Skeletal muscle tissue (tissue), 4 donors: ENCODE data around the gene DPP4. TPM values are rescaled to one million over a fixed set of nuclear protein-coding genes. Genes with fewer than 3 reads are reported as not detected.

Experiments used
- H3K27ac ChIP-seq: one replicate; pipeline ENCODE4 v1.7.0; 2013; ENCODE audit warnings: mild to moderate bottlenecking, low read depth, low read length, inconsistent platforms
- H3K27me3 ChIP-seq, 3 donors: one replicate each; pipeline ENCODE4 v1.7.0; 2013; ENCODE audit warnings: low read length in 3 of 3; ENCODE audit not compliant: control insufficient read depth in 3 of 3, insufficient read depth in 3 of 3
- H3K36me3 ChIP-seq, 3 donors: one replicate each; pipeline ENCODE4 v1.7.0; 2013; ENCODE audit warnings: low read length in 3 of 3; ENCODE audit not compliant: control insufficient read depth in 3 of 3, insufficient read depth in 3 of 3
- H3K4me1 ChIP-seq, 3 donors: one replicate each; pipeline ENCODE4 v1.7.0; 2013; ENCODE audit warnings: low read length in 3 of 3, mild to moderate bottlenecking in 3 of 3; ENCODE audit not compliant: control insufficient read depth in 3 of 3, insufficient read depth in 3 of 3
- H3K4me3 ChIP-seq, 3 donors: one replicate each; pipeline ENCODE4 v1.7.0; 2013; ENCODE audit warnings: low read length in 3 of 3
- H3K9ac ChIP-seq, 3 donors: one replicate each; pipeline ENCODE4 v1.7.0; 2013; ENCODE audit warnings: low read length in 3 of 3, mild to moderate bottlenecking in 3 of 3, moderate library complexity in 2 of 3, low read depth in 1 of 3
- H3K9me3 ChIP-seq, 3 donors: one replicate each; pipeline ENCODE4 v1.7.0; 2013; ENCODE audit warnings: low read length in 3 of 3; ENCODE audit not compliant: control insufficient read depth in 3 of 3
- total RNA-seq: library from RNA; depleted of rRNA; stranded (reverse); fragments of >200 nt; gene quantifications from one replicate; pipeline ENCODE4 v1.2.3, GENCODE V29; 2014
- donor health status: Osteomylitis.

The DPP4 gene
- total RNA-seq, result 24.0 TPM

DNA sequence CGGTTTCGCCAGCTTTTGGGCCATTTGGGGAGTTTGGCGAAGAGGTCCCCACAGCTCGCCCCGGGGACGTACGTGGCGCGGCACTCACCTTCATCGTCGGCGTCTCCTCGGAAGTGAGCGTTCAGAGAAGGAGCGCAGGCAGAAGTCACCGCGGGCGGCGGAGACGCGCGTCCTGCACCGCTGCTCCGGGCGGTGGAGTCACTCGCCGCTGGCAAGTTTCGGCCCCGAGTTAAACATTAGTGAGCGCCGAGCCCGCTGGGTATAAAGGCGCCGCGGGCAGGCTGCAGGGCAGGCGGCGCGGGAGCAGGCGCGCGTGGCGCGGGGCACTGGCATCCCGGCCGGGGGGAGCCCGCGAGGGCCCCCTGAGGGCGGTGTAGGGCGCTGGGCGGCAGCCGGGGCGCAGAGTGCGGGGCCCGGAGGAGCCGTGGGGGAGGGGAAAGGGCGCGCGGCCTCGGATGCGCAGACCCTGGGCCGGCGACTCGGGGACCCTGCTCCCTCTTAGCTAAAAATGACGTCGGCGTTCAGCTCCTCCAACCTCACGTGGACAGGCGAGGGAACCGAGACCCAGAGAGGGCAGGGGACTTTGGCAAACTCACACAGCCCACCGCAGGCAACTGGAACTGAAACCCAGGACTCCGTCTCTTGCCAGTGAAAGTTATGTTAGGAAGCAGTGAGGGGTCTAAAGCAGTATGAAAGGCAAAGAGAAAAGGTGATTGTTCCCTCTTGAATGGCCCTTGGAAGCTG, at the start of gene DPP4:
DPP4 (minus strand) TSS at position 328 of the 744 bp plus-strand sequence; CDS start at position 94, 234 bp downstream.
- Histone ChIP-seq H3K27ac (no peak within 1 kb of the TSS), H3K9ac (peak within 1 kb of the TSS; percentile 23 to 60 (median 55)), H3K36me3 (no peaks in the 10 kb centered on the region), H3K4me1 (peaks cover 5 to 9% (median 7%) of the 10 kb centered on the region in 3 donors), H3K27me3 (peaks cover 9 to 18% (median 17%) of the 10 kb centered on the region in 3 donors), H3K4me3 (peak within 1 kb of the TSS; percentile 61 to 77 (median 72)), H3K9me3 (no peaks in the 10 kb centered on the region)

DNA sequence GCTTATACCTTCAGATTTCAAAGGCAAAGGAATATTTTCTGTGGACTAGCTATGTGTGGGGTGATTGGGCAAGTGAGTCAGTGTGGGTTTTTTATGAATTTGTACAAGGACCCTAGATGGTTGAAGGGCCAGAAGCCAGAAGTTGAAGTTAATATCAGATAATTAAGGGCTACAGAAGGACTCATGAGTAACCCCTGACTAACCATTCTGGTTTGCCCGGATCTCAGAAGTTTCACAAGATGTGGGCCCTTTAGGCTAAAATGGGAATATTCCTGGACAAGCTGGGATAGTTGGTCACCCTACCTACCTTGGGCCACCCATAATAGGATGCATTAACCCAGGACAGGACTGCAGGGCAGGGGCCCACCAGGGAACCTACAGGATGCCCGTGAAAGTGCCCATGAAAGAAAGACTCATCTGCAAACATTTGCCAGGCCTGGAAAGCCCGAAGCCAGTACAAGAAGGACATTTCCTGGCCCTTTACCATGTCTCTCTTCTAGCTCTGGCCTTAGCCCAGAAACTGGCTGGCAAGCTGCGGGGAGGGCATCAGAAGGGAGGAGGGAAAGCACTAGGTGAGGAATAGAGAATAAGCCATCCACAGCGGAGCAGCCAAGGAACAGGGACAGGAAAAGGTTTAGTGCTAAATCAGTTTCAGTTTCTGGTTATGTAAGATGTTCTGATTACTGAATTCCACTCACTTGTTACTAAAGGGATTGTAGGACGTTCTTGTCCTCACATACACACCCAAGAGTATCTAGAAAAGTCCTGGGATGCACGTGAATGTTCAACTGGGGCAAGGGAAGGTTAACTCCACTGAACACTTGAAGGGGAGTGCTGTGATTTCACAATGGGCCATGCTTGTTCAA, 44.4 kb upstream of the DPP4 start:
- Histone ChIP-seq H3K9ac (peak overlapping the region in 1 of 3 donors; percentile 28), H3K36me3 (no peaks in the 10 kb centered on the region), H3K27ac (no peak overlapping the region), H3K4me3 (no peak overlapping the region), H3K4me1 (peaks cover 3 to 5% (median 3%) of the 10 kb centered on the region in 3 donors), H3K9me3 (no peaks in the 10 kb centered on the region), H3K27me3 (no peaks in the 10 kb centered on the region)

DNA sequence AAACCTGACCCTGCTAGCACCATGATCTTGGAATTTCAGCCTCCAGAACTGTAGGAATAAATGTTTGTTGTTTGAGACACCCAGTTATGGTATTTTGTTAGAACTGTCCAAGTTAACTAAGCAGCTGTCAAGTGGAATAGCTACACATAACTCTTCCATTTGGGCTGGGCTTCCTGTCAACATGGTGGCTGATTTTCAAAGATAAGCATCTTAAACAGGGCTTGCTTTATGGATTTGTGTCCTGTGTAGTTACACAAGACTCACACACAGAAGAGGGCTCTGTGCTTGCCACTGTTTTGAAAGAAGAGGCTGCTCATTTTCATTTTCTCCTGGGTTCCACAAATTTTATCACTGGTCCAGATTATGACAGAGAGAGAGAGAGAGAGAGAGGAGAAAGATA, 42.3 kb upstream of the DPP4 start:
- Histone ChIP-seq H3K4me1 (peaks cover 3 to 5% (median 3%) of the 10 kb centered on the region in 3 donors), H3K27ac (no peak overlapping the region), H3K36me3 (no peaks in the 10 kb centered on the region), H3K9me3 (no peaks in the 10 kb centered on the region), H3K4me3 (no peak overlapping the region), H3K27me3 (no peaks in the 10 kb centered on the region), H3K9ac (no peak overlapping the region)

DNA sequence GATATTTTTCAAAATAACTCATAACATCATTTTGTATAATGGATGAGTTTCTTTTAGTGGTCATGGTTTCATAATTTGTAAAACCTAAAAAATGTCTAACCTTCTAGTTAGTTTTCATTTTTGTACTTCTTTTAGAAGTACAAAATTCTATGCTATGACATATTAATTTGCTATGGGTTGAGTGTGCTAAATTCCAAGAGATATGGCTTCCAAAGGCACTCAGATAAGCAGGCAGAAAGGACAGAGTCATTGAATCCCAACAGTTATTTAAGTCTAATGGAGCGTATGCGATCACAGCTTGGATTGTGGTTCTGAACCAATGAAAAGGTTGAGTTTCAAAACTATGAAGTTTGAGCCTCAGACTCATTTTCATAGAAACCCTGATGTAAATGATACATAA, 41.1 kb upstream of the DPP4 start:
- no peak overlapping the region for H3K4me3 ChIP-seq

DNA sequence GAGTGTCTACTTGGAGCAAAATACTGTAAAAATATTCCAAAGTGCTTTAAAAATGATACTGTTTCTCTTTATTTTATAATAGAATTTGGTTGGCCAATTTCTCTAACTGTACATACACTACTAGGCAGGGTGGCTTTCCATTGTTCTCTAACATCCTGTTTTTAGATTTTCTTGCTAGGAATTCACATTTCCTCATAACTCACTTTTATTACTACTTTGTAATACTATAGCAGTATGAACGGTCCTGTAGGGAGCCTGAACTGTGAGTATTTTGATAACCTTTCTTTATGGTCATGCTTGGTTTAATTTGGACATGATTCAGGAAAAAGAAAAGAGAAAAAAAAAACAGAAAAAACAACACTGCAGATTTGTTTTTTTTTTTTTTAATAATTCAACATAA, 40.3 kb upstream of the DPP4 start:
- no peak overlapping the region for H3K27ac ChIP-seq
- peaks cover 3 to 5% (median 3%) of the 10 kb centered on the region in 3 donors for H3K4me1 ChIP-seq
- H3K9ac ChIP-seq, result no peak overlapping the region
- H3K4me3 ChIP-seq, result no peak overlapping the region
- no peaks in the 10 kb centered on the region for H3K9me3 ChIP-seq
- no peaks in the 10 kb centered on the region for H3K36me3 ChIP-seq
- no peaks in the 10 kb centered on the region for H3K27me3 ChIP-seq

More for the DNA sequence above, 41.1 kb upstream of the DPP4 start:
- Histone ChIP-seq H3K27ac (no peak overlapping the region), H3K9me3 (no peaks in the 10 kb centered on the region), H3K36me3 (no peaks in the 10 kb centered on the region), H3K9ac (no peak overlapping the region), H3K27me3 (no peaks in the 10 kb centered on the region), H3K4me1 (peaks cover 3 to 5% (median 3%) of the 10 kb centered on the region in 3 donors)

DNA sequence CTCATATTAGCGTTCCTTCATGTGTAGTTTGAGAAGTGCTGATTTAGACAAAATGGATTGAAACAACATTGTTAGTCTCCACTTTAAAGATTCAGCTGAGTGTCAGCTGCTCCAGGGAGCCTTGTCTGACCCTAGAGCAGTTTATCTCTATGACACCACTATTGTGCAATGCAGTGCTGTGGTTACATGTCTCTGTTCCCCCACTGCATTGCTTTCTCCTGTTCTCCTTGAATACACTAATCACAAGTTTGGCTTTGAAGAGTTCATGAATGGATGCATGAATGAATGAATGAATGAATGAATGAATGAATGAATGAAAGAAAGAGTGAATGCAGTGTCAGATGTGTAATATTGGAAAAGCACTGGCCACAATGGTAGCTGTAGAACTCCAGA, 39.8 kb upstream of the DPP4 start:
- Histone ChIP-seq H3K4me3 (no peak overlapping the region), H3K9ac (no peak overlapping the region), H3K9me3 (no peaks in the 10 kb centered on the region), H3K36me3 (no peaks in the 10 kb centered on the region), H3K27me3 (no peaks in the 10 kb centered on the region), H3K4me1 (peaks cover 3 to 5% (median 3%) of the 10 kb centered on the region in 3 donors), H3K27ac (no peak overlapping the region)

DNA sequence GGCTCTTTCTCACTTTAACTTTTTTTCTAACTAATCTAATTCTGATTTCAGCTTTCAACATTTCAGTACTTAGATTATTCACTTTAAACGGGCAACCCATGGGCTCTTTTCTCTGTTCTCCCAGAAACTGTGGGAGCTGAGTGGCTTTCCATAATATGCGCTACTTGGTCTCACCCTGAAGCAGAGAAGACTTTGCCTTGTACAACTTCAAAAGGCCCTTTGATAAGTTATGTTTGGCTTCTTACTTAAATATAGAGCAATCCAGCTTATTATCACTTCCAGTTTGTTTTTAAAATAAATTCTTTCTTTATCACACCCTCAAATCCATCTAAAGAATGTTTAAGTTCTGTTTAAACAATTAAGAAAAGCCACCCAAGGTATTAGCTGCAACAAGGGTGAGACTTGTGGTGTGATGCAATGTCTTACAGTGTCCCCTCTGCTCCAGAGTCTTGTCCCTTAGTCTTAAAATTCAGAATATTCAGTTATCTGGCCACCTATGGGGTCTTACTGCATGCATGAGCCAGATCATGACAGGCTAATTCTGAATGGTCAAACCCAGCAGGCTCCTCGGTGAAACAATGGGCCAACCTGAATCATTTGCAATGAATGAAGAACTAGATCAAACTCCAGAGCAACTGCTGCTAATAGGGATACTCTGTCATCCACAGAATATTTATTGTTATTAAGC, 39.2 kb upstream of the DPP4 start:
- Histone ChIP-seq H3K9ac (no peak overlapping the region), H3K36me3 (no peaks in the 10 kb centered on the region), H3K9me3 (no peaks in the 10 kb centered on the region), H3K27me3 (no peaks in the 10 kb centered on the region), H3K4me3 (no peak overlapping the region), H3K4me1 (peaks cover 0 to 2% (median 0%) of the 10 kb centered on the region in 3 donors), H3K27ac (no peak overlapping the region)

DNA sequence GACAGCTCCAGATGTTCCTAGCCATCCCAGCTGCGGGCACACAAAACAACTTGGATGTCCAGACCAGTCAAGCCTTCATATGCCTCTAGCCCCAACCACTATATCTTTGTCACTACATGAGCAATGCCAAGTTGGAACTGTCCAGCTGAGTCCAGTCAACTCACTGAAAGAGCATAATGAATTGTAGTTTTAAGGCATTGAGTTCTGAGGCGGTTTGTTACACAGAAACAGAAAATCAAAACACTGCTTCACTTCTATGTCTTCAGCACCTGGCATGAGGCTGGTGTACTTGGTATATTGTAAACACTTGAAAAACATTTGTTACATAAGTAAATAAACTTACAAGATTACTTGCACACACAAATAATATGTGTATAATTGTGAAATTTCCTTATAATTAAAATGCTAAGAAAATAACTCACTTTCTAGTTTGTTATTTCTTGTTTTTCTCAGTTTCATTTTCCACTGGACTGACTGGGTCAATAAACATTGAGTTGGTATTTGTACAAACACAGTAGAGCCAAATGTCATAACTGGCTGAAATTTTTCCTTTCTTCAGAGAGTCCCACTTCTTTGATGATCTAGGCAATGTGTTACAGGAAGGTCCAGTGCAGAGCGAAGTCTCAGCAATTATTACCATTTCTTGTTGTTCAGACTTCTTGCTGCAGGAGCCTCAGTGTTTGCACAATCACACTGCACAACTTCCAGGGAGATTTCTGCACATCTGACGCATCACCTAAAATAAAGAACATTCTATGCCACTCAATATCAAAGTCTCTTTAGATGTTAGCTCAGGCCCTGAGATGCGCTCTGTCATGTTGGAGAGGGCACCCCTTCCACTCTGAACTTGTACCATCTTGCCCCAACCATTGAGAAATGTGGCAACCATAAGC, 38.2 kb upstream of the DPP4 start:
- Histone ChIP-seq H3K4me1 (peaks cover 0 to 2% (median 0%) of the 10 kb centered on the region in 3 donors), H3K4me3 (no peak overlapping the region), H3K27me3 (no peaks in the 10 kb centered on the region), H3K9me3 (no peaks in the 10 kb centered on the region), H3K27ac (no peak overlapping the region), H3K9ac (no peak overlapping the region), H3K36me3 (no peaks in the 10 kb centered on the region)

DNA sequence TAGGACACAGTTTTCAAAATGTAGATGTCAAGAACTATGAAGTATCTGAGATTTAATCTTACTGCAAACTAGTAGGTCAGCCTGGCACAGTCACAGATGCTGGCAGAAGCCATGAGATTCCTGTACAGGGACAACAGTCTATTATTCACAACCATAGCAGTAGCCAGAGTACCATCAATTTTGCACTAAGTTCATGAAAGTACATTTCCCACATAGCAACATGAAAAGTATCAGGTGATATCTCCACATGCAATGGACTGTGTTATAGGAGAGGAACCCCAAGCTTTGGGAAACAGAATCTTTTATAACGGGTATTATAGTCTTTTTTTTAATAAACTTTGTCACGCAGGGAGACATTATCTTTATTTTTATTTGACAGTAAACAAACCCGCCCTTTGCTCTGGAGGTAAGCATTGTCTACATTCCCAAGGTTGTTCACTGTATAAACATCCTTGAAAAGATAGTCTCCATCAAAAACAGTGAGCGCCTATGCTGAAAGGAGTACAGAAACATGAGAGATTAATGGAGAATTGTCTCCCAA, 33.4 kb upstream of the DPP4 start:
- Histone ChIP-seq H3K4me1 (no peaks in the 10 kb centered on the region), H3K9ac (no peak overlapping the region), H3K36me3 (no peaks in the 10 kb centered on the region), H3K9me3 (no peaks in the 10 kb centered on the region), H3K4me3 (no peak overlapping the region), H3K27ac (no peak overlapping the region), H3K27me3 (no peaks in the 10 kb centered on the region)
